Measurements from ENCODE around the gene DCAF17. TPM values are rescaled to one million over a fixed set of nuclear protein-coding genes. Genes with fewer than 3 reads are reported as not detected.
"Not testable (repeated sequence)": the region's sequence is repeated elsewhere in the genome, so short reads cannot be mapped to it uniquely, and the experiment has no call there.

The DCAF17 gene
- total and polyA plus RNA-seq, 7 donors: 1.8 to 27.5 (median 19.1) TPM

- peaks cover 0 to 12% (median 10%) of the 10 kb centered on the region in 4 donors for H3K4me1 ChIP-seq
- H3K36me3 ChIP-seq: no peaks in the 10 kb centered on the region
- intact Hi-C loops (cut with DNase I): no loop called here
- DNase-seq: no peak
- 79 to 87% methylated on average over 4 of the region's 4 CpGs for WGBS, 2 donors
- H3K27ac ChIP-seq: peak overlapping the region in 1 of 4 donors; percentile 1
- TF ChIP-seq EP300 (IDR thresholded peaks at IDR 0.05) (no peak), POLR2A (IDR thresholded peaks at IDR 0.05) (no peak), CTCF (IDR thresholded peaks at IDR 0.05) (no peak), POLR2AphosphoS5 (IDR thresholded peaks at IDR 0.05) (no peak)
- no peak overlapping the region for H3K4me3 ChIP-seq
- no peaks in the 10 kb centered on the region for H3K9me3 ChIP-seq
- no peaks in the 10 kb centered on the region for H3K27me3 ChIP-seq
These were observed 96.4 kb downstream of the DCAF17 start for GRCh38 chr2:171530378-171530777.

GRCh38 chr2:171530859-171531258 lies 96.8 kb downstream of the DCAF17 start:
- H3K36me3 ChIP-seq; H3K9me3 ChIP-seq; H3K27me3 ChIP-seq; H3K4me3 ChIP-seq; intact Hi-C loops (cut with DNase I); DNase-seq: not testable (repeated sequence)
- Histone ChIP-seq H3K4me1 (peaks cover 0 to 11% (median 8%) of the 10 kb centered on the region in 4 donors), H3K27ac (peak overlapping the region in 1 of 4 donors; percentile 1)
- 89 to 92% methylated on average over 1 of the region's 1 CpG for WGBS, 2 donors

- no peaks in the 10 kb centered on the region for H3K36me3 ChIP-seq
- no peaks in the 10 kb centered on the region for H3K9me3 ChIP-seq
- peak; percentile 70 for DNase-seq
- TF ChIP-seq CTCF (IDR thresholded peaks at IDR 0.05) (no peak), POLR2A (IDR thresholded peaks at IDR 0.05) (no peak), POLR2AphosphoS5 (IDR thresholded peaks at IDR 0.05) (no peak), EP300 (IDR thresholded peaks at IDR 0.05) (no peak)
- no peak overlapping the region for H3K4me3 ChIP-seq
- H3K4me1 ChIP-seq: peaks cover 0 to 11% (median 8%) of the 10 kb centered on the region in 4 donors
- peak overlapping the region in 1 of 4 donors; percentile 1 for H3K27ac ChIP-seq
- intact Hi-C loops (cut with DNase I): no loop called here
- H3K27me3 ChIP-seq: no peaks in the 10 kb centered on the region
- WGBS, 2 donors: 62 to 77% methylated on average over 7 of the region's 7 CpGs
These were observed 97.3 kb downstream of the DCAF17 start for GRCh38 chr2:171531291-171531690.

- DNase-seq: no peak
- peaks cover 0 to 11% (median 8%) of the 10 kb centered on the region in 4 donors for H3K4me1 ChIP-seq
- H3K27me3 ChIP-seq: no peaks in the 10 kb centered on the region
- H3K4me3 ChIP-seq: no peak overlapping the region
- 58 to 80% methylated on average over 3 of the region's 3 CpGs for WGBS, 2 donors
- no peak for TF ChIP-seq POLR2A (IDR thresholded peaks at IDR 0.05)
- no peak for TF ChIP-seq CTCF (IDR thresholded peaks at IDR 0.05)
- H3K36me3 ChIP-seq: no peaks in the 10 kb centered on the region
- no peaks in the 10 kb centered on the region for H3K9me3 ChIP-seq
- H3K27ac ChIP-seq: peak overlapping the region in 1 of 4 donors; percentile 1
- intact Hi-C loops (cut with DNase I): no loop called here
These were observed 97.9 kb downstream of the DCAF17 start for GRCh38 chr2:171531836-171532450.

- no peaks in the 10 kb centered on the region for H3K9me3 ChIP-seq
- no peaks in the 10 kb centered on the region for H3K27me3 ChIP-seq
- no peak overlapping the region for H3K27ac ChIP-seq
- no peak for TF ChIP-seq EP300 (IDR thresholded peaks at IDR 0.05)
- no peak for TF ChIP-seq CTCF (IDR thresholded peaks at IDR 0.05)
- no peak for TF ChIP-seq POLR2AphosphoS5 (IDR thresholded peaks at IDR 0.05)
- TF ChIP-seq POLR2A (IDR thresholded peaks at IDR 0.05): no peak
- intact Hi-C loops (cut with DNase I): no loop called here
- H3K4me1 ChIP-seq: peaks cover 0 to 11% (median 8%) of the 10 kb centered on the region in 4 donors
- H3K36me3 ChIP-seq: no peaks in the 10 kb centered on the region
- DNase-seq: no peak
- H3K4me3 ChIP-seq: no peak overlapping the region
- 93 to 94% methylated on average over 1 of the region's 1 CpG for WGBS, 2 donors
These were observed 99.3 kb downstream of the DCAF17 start for GRCh38 chr2:171533331-171533730.

Small RNA genes lying within 50 kb of the gene (small RNA-seq; reads per million reads assigned to genes)
- gene AC007969.2: 0 reads per million in 3 donors

Other genes with a start within 250 kb of the DCAF17 start
- gene METTL8, start 236 bp upstream of the DCAF17 start, total RNA-seq: 10 to 100 TPM; 30.1 to 42.7 (median 40.2) TPM
- gene METTL8, start 236 bp upstream of the DCAF17 start, polyA plus RNA-seq: 1 to 10 TPM; 3.0 to 9.1 (median 4.9) TPM
- 100 to 1,000 TPM; 119 to 250 (median 197) TPM for gene CYBRD1, start 88.2 kb downstream of the DCAF17 start, total RNA-seq
- gene CYBRD1, start 88.2 kb downstream of the DCAF17 start, polyA plus RNA-seq: 10 to 100 TPM in 2 of 3 donors, 1 to 10 TPM in 1; 7.6 to 42.6 (median 26.5) TPM

Data from sigmoid colon (tissue), 7 donors.